Astrocyte of the spinal cord (primary cell): ENCODE results near the gene CDC14C.
A peak's percentile ranks its signal among the peaks of the same experiment; 100 is the strongest.

Experiments
- DNase-seq: peaks from one replicate; pipeline ENCODE4 v3.0.0; 2011; ENCODE audit warnings: low read depth, low spot score
- H3K4me3 ChIP-seq: 2 replicates; pipeline ENCODE4 v1.5.1; 2011; ENCODE audit warnings: low read depth, mild to moderate bottlenecking, low read length, moderate library complexity
- CTCF ChIP-seq: IDR thresholded peaks from 2 replicates; pipeline ENCODE4 v1.5.1; 2012; ENCODE audit warnings: low read depth, mild to moderate bottlenecking, low read length, inconsistent platforms
- in situ Hi-C: cut with HindIII; loops from 2 replicates; pipeline ENCODE4 v1.10.0; 2017; ENCODE audit warnings: low sequenced_read_pairs

Gene CDC14C

GRCh38 chr7:48933549-48934085, 9.3 kb downstream of the CDC14C start:
- H3K4me3 ChIP-seq, result no peak overlapping the region
- in situ Hi-C loops, result no loop called here
- TF ChIP-seq CTCF, result no peak
- no peak for DNase-seq

GRCh38 chr7:48938539-48939295, 14.4 kb downstream of the CDC14C start:
- peak; percentile 88 for DNase-seq
- in situ Hi-C loops, result no loop called here
- TF ChIP-seq CTCF, result no peak
- H3K4me3 ChIP-seq, result no peak overlapping the region

GRCh38 chr7:48943279-48943990, 19.1 kb downstream of the CDC14C start:
- DNase-seq, result no peak
- no peak for TF ChIP-seq CTCF
- H3K4me3 ChIP-seq, result no peak overlapping the region
- in situ Hi-C loops, result no loop called here

- no peak for TF ChIP-seq CTCF
- DNase-seq, result no peak
- H3K4me3 ChIP-seq, result no peak overlapping the region
- in situ Hi-C loops, result no loop called here
These were observed 31.6 kb downstream of the CDC14C start for GRCh38 chr7:48955916-48956315.

GRCh38 chr7:48959676-48960075, 35.3 kb downstream of the CDC14C start:
- in situ Hi-C loops, result no loop called here
- DNase-seq, result no peak
- no peak for TF ChIP-seq CTCF
- no peak overlapping the region for H3K4me3 ChIP-seq

GRCh38 chr7:48962821-48963505, 38.6 kb downstream of the CDC14C start:
- H3K4me3 ChIP-seq, result no peak overlapping the region
- TF ChIP-seq CTCF, result no peak
- in situ Hi-C loops, result no loop called here
- peak; percentile 18 for DNase-seq
